GM12878 (cell line): Measurements from ENCODE around the gene VARS1. TPM values are rescaled to one million over a fixed set of nuclear protein-coding genes. Genes with fewer than 3 reads are reported as not detected.

Source experiments
- ATAC-seq: fragments of 200-7000 bp; cut with Tn5 transposase; 3 replicates; pipeline ENCODE4 v1.9.1; 2020; ENCODE audit warnings: mild to moderate bottlenecking, moderate library complexity
- BruUV-seq: library from RNA; stranded (reverse); fragments of 400-500 nt; replicated peaks from 2 replicates; lab custom pipeline; 2021; lab: Mats Ljungman, UMichigan
- CTCF ChIA-PET: fragments of 300-600 bp; sonication (Branson Sonifier 250); formaldehyde crosslinking; extraction: SDS; loops from one replicate; lab custom pipeline; 2021; ENCODE audit warnings: inconsistent platforms; lab: Yijun Ruan, JAX
- POLR2A ChIA-PET: fragments of 350-600 bp; formaldehyde crosslinking; extraction: SDS; loops from one replicate; lab custom pipeline; 2021; ENCODE audit warnings: inconsistent platforms; lab: Charles Lee
- RAD21 ChIA-PET: fragments of 300-600 bp; sonication (Branson Sonifier 250); formaldehyde crosslinking; loops from one replicate; lab custom pipeline; 2023; ENCODE audit warnings: antibody characterized with exemption; ENCODE audit not compliant: unreplicated experiment; lab: Charles Lee
- SMC1A ChIA-PET: fragments of 300-600 bp; sonication (Branson Sonifier 250); formaldehyde crosslinking; loops from one replicate; lab custom pipeline; 2023; ENCODE audit not compliant: unreplicated experiment, uncharacterized antibody; lab: Charles Lee
- DNase-seq: peaks from one replicate; pipeline ENCODE4 v3.0.0-alpha.2; 2011; ENCODE audit warnings: low read depth, low spot score
- FAIRE-seq: peaks from 3 replicates; lab custom pipeline; 2011; peaks lifted over from hg19 to GRCh38; lab: Jason Lieb, UNC
- H2AFZ ChIP-seq: 2 replicates; pipeline ENCODE4 v1.6.0; 2011; ENCODE audit warnings: low read depth, low read length, control low read depth; ENCODE audit not compliant: control insufficient read depth
- H3K27ac ChIP-seq: 2 replicates; pipeline ENCODE4 v1.5.1; 2011; ENCODE audit warnings: control low read depth; ENCODE audit not compliant: control insufficient read depth, insufficient read depth
- H3K27me3 ChIP-seq, 2 experiments: replicated peaks in 1 of 2; 2 replicates each; pipeline versions ENCODE4 v1.6.0 to v1.6.1; 2011; ENCODE audit warnings: low read length in 1 of 2; ENCODE audit not compliant: control insufficient read depth in 2 of 2, insufficient read depth in 2 of 2
- H3K36me3 ChIP-seq, 2 experiments: 2 replicates each; pipeline ENCODE4 v1.5.1; 2011; ENCODE audit warnings: low read length in 1 of 2; ENCODE audit not compliant: control insufficient read depth in 2 of 2, insufficient read depth in 2 of 2
- H3K4me1 ChIP-seq: 2 replicates; pipeline ENCODE4 v1.6.1; 2011; ENCODE audit warnings: mild to moderate bottlenecking, low read length, moderate library complexity, mixed read lengths; ENCODE audit not compliant: control insufficient read depth, insufficient read depth
- H3K4me2 ChIP-seq: 2 replicates; pipeline ENCODE4 v1.6.0; 2011; ENCODE audit warnings: control low read depth; ENCODE audit not compliant: control insufficient read depth, insufficient read depth
- H3K4me3 ChIP-seq: fragments of 200-600 bp; sonication (generic); 2 replicates; pipeline ENCODE4 v1.5.1; 2016
- H3K79me2 ChIP-seq: 2 replicates; pipeline ENCODE4 v1.6.0; 2011; ENCODE audit warnings: low read length; ENCODE audit not compliant: control insufficient read depth, insufficient read depth
- H3K9ac ChIP-seq: 2 replicates; pipeline ENCODE4 v1.8.0; 2011; ENCODE audit warnings: low read length, control low read depth, mixed read lengths; ENCODE audit not compliant: control insufficient read depth, insufficient read depth
- H3K9me3 ChIP-seq: replicated peaks from 3 replicates; pipeline ENCODE4 v1.5.1; 2011; ENCODE audit warnings: mild to moderate bottlenecking, low read length; ENCODE audit not compliant: control insufficient read depth, insufficient read depth
- H4K20me1 ChIP-seq: 2 replicates; pipeline ENCODE4 v1.6.0; 2011; ENCODE audit not compliant: control insufficient read depth, insufficient read depth
- CBX5 ChIP-seq: sonication (generic); IDR thresholded peaks from 2 replicates; pipeline ENCODE4 v1.6.1; 2016; ENCODE audit warnings: low read depth, moderate library complexity, mild to moderate bottlenecking, inconsistent platforms
- DPF2 ChIP-seq: fragments of 450-650 bp; IDR thresholded peaks from 2 replicates; pipeline ENCODE4 v1.6.1; 2017; ENCODE audit warnings: mild to moderate bottlenecking
- ETV6 ChIP-seq, 2 experiments: fragments of 450-650 bp in 1 of 2; IDR thresholded peaks in 1 of 2; conservative IDR thresholded peaks in 1 of 2; 2 replicates each; pipeline ENCODE4 v1.6.1; 2014; ENCODE audit warnings: antibody characterized with exemption in 1 of 2, borderline replicate concordance in 1 of 2, low read depth in 1 of 2, mild to moderate bottlenecking in 1 of 2, moderate library complexity in 1 of 2
- HDAC6 ChIP-seq: fragments of 200-600 bp; sonication (generic); IDR thresholded peaks from one replicate; pipeline ENCODE4 v1.8.0; 2017; ENCODE audit warnings: antibody characterized with exemption; ENCODE audit not compliant: unreplicated experiment
- IKZF1 ChIP-seq: fragments of 450-650 bp; conservative IDR thresholded peaks from 2 replicates; pipeline ENCODE4 v1.6.1; 2017; ENCODE audit warnings: antibody characterized with exemption, mild to moderate bottlenecking
- IRF4 ChIP-seq: IDR thresholded peaks from 2 replicates; pipeline ENCODE4 v1.6.1; 2011; ENCODE audit warnings: low read depth, low read length
- MYC ChIP-seq: IDR thresholded peaks from 2 replicates; pipeline ENCODE4 v1.6.1; 2011; ENCODE audit warnings: mild to moderate bottlenecking, low read length, moderate library complexity, inconsistent platforms; ENCODE audit not compliant: insufficient read depth, insufficient replicate concordance, insufficient read length, severe bottlenecking
- RBBP5 ChIP-seq: fragments of 200-600 bp; sonication (generic); conservative IDR thresholded peaks from 2 replicates; pipeline ENCODE4 v1.6.1; 2016
- RUNX3 ChIP-seq: IDR thresholded peaks from 2 replicates; pipeline ENCODE4 v1.6.1; 2012; ENCODE audit warnings: low read length, inconsistent platforms
- STAT3 ChIP-seq: IDR thresholded peaks from 2 replicates; pipeline ENCODE4 v1.6.1; 2011; ENCODE audit warnings: low read depth, low read length, improper control_type of control experiment
- TAF1 ChIP-seq: IDR thresholded peaks from 2 replicates; pipeline ENCODE4 v1.6.1; 2011; ENCODE audit warnings: mild to moderate bottlenecking, low read depth, low read length, borderline replicate concordance
- TCF7 ChIP-seq: IDR thresholded peaks from 2 replicates; pipeline ENCODE4 v1.6.1; 2014; ENCODE audit warnings: antibody characterized with exemption, borderline replicate concordance
- ZNF384 ChIP-seq: IDR thresholded peaks from 2 replicates; pipeline ENCODE4 v1.6.1; 2012; ENCODE audit warnings: low read depth, mild to moderate bottlenecking, low read length, improper control_type of control experiment, borderline replicate concordance
- WGBS: methylation state at CpG from one replicate; pipeline ENCODE4 v1.1.6; 2016; ENCODE audit warnings: low lambda C conversion rate; ENCODE audit not compliant: insufficient replicate concordance, insufficient coverage; ENCODE audit errors: missing lambda C conversion rate; 5-methylcytosine and 5-hydroxymethylcytosine counted together
- in situ Hi-C: fragments of 300-500 bp; cut with MboI; formaldehyde crosslinking; loops from 9 replicates; pipeline ENCODE4 v1.14.3; 2018; ENCODE audit warnings: mixed read lengths
- intact Hi-C: fragments of 100-400 bp; cut with micrococcal nuclease; formaldehyde crosslinking; loops from one replicate; pipeline ENCODE4 v1.14.2; 2022; ENCODE audit not compliant: unreplicated experiment
- polyA plus RNA-seq, 11 experiments: library from polyadenylated mRNA; depleted of rRNA in 4 of 11; unstranded in 6 of 11; stranded (reverse) in 5 of 11; fragments of >200 nt; fragmentation: Nextera tagmentation in 4 of 11; fragmentation: Illumina TruSeq in 1 of 11; extraction: Ambion mirVana in 4 of 11; extraction: Trizol in 1 of 11; gene quantifications; 1 replicate in 1 of 11; 2 replicates in 10 of 11; pipeline versions ENCODE4 v1.2.1 to v1.2.3, GENCODE V29; 2011 to 2016; ENCODE audit warnings: inconsistent platforms in 2 of 11, missing spikeins in 2 of 11, low read depth in 1 of 11
- total RNA-seq, 4 experiments: library from RNA; depleted of rRNA in 3 of 4; stranded (reverse); fragments of >200 nt in 3 of 4; fragmentation: Illumina TruSeq in 1 of 4; extraction: Trizol in 1 of 4; gene quantifications; 2 replicates each; pipeline versions ENCODE4 v1.2.1 to v1.2.3, GENCODE V29; 2013 to 2021
- TF ChIP-seq, protein P1 (sequence below): IDR thresholded peaks from 2 replicates; pipeline ENCODE4 v1.6.1; 2011; ENCODE audit warnings: borderline replicate concordance, low read depth, mild to moderate bottlenecking, moderate library complexity, low read length; ENCODE audit not compliant: insufficient read depth, poor library complexity, severe bottlenecking
- TF ChIP-seq, protein P2 (sequence below): fragments of 450-650 bp; IDR thresholded peaks from 2 replicates; pipeline ENCODE4 v1.6.1; 2017; ENCODE audit warnings: antibody characterized with exemption, mild to moderate bottlenecking, moderate library complexity
- TF ChIP-seq, protein P3 (sequence below): fragments of 450-650 bp; IDR thresholded peaks from 2 replicates; pipeline ENCODE4 v1.6.1; 2017; ENCODE audit warnings: mild to moderate bottlenecking, moderate library complexity

The VARS1 gene
- total and polyA plus RNA-seq, 10 of the 15 experiments (the other 5 are each of a cell fraction or from before 2014, with no cell fraction given) = 1.2 to 243 (median 80.7) TPM

DNA sequence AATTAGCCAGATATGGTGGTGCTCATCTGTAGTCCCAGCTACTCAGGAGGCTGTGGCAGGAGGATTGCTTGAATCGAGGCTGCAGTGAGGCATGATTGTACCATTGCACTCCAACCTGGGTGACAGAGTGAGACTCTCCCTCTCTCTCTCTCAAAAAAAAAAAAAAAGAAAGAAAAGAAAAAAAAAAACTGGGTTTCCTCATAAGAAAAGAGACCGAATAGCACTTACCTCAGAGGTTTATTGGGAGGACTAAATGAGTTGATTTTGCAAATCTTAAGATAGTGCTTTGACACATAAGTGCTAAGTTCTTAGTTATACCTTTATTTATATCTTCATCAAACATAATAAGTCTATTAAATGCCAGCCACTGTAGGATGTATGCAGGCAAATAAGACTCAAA lies 24.7 kb downstream of the VARS1 start:
- ChIA-PET POLR2A (interaction anchor here (0.9 to 3.0 kb wide), 4 partner anchors 32 to 56 kb away, joined by 3 to 27 read pairs (median 4); partner anchors contain the start of genes CLIC1, DDAH2 and MSH5), SMC1A (interaction anchor here (1.1 to 4.8 kb wide), 11 partner anchors 15 to 223 kb away, joined by 3 to 42 read pairs (median 5); partner anchors contain the start of genes ABHD16A, BAG6, CLIC1 and DDAH2), RAD21 (interaction anchor here (1.5 to 3.6 kb wide), 7 partner anchors 31 to 119 kb away, joined by 3 to 44 read pairs (median 16); partner anchors contain the start of genes CLIC1, DDAH2, LSM2 and MSH5), CTCF (interaction anchor here (0.8 to 9.2 kb wide), 16 partner anchors 12 to 118 kb away, joined by 3 to 208 read pairs (median 6); partner anchors contain the start of genes CLIC1, DDAH2, LY6G5C and MPIG6B)
- WGBS = 33% methylated on average over 2 of the region's 2 CpGs
- intact Hi-C loops = loop anchor here (10.0 kb wide), 1 partner anchor 54 kb away; the partner anchor contains the start of gene HSPA1B
- no TSS peak for BruUV-seq
- H3K4me2 ChIP-seq = no peak overlapping the region
- no peak overlapping the region for H3K4me3 ChIP-seq
- no peaks in the 10 kb centered on the region for H3K79me2 ChIP-seq
- no peak overlapping the region for H3K27ac ChIP-seq
- ATAC-seq = no peak
- no peaks in the 10 kb centered on the region for H3K4me1 ChIP-seq
- H2AFZ ChIP-seq = no peak overlapping the region
- in situ Hi-C loops = no loop called here
- no peak for FAIRE-seq
- H4K20me1 ChIP-seq = no peaks in the 10 kb centered on the region
- no peak for DNase-seq
- no peaks in the 10 kb centered on the region for H3K36me3 ChIP-seq
- no peaks in the 10 kb centered on the region for H3K9me3 ChIP-seq
- no peak overlapping the region for H3K9ac ChIP-seq
- no peaks in the 10 kb centered on the region for H3K27me3 ChIP-seq
- no peak for TF ChIP-seq ETV6 (conservative IDR thresholded peaks at IDR 0.05 in 1 of 2, IDR thresholded peaks at IDR 0.05 in 1 of 2; ENCODE audit: borderline replicate concordance in 1 of 2, low read depth in 1 of 2)
- no peak for TF ChIP-seq TCF7
- no peak for TF ChIP-seq CBX5
- TF ChIP-seq RBBP5 = no peak
- TF ChIP-seq IRF4 = no peak
- no peak for TF ChIP-seq MYC
- no peak for TF ChIP-seq TAF1
- TF ChIP-seq ZNF384 = no peak
- TF ChIP-seq, protein P1, sequence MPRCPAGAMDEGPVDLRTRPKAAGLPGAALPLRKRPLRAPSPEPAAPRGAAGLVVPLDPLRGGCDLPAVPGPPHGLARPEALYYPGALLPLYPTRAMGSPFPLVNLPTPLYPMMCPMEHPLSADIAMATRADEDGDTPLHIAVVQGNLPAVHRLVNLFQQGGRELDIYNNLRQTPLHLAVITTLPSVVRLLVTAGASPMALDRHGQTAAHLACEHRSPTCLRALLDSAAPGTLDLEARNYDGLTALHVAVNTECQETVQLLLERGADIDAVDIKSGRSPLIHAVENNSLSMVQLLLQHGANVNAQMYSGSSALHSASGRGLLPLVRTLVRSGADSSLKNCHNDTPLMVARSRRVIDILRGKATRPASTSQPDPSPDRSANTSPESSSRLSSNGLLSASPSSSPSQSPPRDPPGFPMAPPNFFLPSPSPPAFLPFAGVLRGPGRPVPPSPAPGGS = no peak
- no peak for TF ChIP-seq HDAC6
- TF ChIP-seq, protein P2, sequence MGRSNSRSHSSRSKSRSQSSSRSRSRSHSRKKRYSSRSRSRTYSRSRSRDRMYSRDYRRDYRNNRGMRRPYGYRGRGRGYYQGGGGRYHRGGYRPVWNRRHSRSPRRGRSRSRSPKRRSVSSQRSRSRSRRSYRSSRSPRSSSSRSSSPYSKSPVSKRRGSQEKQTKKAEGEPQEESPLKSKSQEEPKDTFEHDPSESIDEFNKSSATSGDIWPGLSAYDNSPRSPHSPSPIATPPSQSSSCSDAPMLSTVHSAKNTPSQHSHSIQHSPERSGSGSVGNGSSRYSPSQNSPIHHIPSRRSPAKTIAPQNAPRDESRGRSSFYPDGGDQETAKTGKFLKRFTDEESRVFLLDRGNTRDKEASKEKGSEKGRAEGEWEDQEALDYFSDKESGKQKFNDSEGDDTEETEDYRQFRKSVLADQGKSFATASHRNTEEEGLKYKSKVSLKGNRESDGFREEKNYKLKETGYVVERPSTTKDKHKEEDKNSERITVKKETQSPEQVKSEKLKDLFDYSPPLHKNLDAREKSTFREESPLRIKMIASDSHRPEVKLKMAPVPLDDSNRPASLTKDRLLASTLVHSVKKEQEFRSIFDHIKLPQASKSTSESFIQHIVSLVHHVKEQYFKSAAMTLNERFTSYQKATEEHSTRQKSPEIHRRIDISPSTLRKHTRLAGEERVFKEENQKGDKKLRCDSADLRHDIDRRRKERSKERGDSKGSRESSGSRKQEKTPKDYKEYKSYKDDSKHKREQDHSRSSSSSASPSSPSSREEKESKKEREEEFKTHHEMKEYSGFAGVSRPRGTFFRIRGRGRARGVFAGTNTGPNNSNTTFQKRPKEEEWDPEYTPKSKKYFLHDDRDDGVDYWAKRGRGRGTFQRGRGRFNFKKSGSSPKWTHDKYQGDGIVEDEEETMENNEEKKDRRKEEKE = no peak
- TF ChIP-seq DPF2 = no peak
- TF ChIP-seq, protein P3, sequence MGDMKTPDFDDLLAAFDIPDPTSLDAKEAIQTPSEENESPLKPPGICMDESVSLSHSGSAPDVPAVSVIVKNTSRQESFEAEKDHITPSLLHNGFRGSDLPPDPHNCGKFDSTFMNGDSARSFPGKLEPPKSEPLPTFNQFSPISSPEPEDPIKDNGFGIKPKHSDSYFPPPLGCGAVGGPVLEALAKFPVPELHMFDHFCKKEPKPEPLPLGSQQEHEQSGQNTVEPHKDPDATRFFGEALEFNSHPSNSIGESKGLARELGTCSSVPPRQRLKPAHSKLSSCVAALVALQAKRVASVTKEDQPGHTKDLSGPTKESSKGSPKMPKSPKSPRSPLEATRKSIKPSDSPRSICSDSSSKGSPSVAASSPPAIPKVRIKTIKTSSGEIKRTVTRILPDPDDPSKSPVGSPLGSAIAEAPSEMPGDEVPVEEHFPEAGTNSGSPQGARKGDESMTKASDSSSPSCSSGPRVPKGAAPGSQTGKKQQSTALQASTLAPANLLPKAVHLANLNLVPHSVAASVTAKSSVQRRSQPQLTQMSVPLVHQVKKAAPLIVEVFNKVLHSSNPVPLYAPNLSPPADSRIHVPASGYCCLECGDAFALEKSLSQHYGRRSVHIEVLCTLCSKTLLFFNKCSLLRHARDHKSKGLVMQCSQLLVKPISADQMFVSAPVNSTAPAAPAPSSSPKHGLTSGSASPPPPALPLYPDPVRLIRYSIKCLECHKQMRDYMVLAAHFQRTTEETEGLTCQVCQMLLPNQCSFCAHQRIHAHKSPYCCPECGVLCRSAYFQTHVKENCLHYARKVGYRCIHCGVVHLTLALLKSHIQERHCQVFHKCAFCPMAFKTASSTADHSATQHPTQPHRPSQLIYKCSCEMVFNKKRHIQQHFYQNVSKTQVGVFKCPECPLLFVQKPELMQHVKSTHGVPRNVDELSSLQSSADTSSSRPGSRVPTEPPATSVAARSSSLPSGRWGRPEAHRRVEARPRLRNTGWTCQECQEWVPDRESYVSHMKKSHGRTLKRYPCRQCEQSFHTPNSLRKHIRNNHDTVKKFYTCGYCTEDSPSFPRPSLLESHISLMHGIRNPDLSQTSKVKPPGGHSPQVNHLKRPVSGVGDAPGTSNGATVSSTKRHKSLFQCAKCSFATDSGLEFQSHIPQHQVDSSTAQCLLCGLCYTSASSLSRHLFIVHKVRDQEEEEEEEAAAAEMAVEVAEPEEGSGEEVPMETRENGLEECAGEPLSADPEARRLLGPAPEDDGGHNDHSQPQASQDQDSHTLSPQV = no peak
- no peak for TF ChIP-seq STAT3
- no peak for TF ChIP-seq RUNX3
- no peak for TF ChIP-seq IKZF1
